ENCODE measurements around the gene SDK2.
A peak's percentile ranks its signal among the peaks of the same experiment; 100 is the strongest.

Gene SDK2

DNA sequence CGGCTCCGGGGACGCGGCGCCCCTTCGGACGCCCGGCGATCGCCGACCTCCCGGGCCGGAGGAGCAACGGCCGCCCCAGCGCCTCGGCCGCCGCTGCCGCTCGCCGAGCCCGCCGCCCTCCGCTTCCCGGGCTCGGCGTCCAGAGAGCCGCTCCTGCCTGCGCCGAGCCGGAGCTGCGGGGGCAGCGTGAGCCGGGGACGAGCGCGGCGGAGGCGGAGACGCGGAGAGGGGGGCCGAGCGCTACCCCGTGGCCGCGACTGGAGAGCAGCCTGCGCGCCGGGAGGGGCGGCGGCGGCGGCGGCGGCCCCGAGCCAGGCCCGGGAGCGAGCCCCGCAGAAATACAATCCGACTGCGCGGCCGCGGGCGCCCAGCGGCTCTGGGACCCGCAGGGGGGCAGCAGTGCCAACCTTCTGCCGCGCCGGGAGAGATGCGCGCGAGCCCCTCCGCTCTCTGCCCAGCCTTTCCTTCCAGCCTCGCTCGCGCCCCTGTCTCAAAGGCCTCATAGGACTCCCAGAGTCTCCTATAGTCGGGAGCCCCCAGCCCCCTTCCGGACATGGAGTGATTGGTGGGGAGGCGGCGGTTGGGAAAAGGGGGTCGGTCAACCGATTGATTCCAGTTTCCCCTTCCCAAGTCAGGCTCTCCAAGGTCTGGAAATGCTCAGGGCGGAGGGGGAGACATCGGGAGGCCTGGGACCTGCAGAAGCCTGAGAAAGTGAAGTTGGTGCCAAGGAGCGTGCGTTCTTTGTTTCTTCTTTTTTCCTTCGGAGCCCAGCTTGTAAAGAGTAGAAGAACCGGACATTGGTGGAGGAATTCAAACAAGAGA, 1.0 kb upstream of the SDK2 start:
- no peak overlapping the region; the same call in none of the 2 replicates for H3K4me3 ChIP-seq (ENCODE audit: low read depth, low read length)
- peak; percentile 19 for TF ChIP-seq CTCF (IDR thresholded peaks at IDR 0.05; ENCODE audit: low read depth, low read length)
- H3K9me3 ChIP-seq, result no peaks in the 10 kb centered on the region
- DNase-seq, result peak; percentile 70
- H3K4me1 ChIP-seq, result peaks cover 8% of the 10 kb centered on the region
- peaks cover 74% of the 10 kb centered on the region for H3K27me3 ChIP-seq
- no peaks in the 10 kb centered on the region for H3K36me3 ChIP-seq

DNA sequence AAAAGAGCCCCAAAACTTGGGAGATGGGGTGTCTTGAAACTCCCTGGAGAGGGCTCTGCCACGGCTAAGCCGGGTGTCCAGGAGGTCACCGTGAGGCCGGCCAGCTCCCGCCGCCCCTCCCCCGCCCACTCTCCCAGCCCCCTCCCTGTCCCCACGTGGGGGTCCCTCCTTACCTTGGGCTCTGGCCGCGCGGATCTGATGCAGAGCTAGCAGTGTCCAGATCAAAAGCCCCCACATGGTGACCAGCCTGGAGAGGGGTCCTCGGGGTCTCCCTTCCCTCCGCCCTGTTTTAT, 447 bp downstream of the SDK2 start:
- Histone ChIP-seq H3K27me3 (peaks cover 74% of the 10 kb centered on the region), H3K36me3 (no peaks in the 10 kb centered on the region), H3K4me1 (peaks cover 8% of the 10 kb centered on the region), H3K4me3 (ENCODE audit: low read depth, low read length) (peak overlapping the region; percentile 50), H3K9me3 (no peaks in the 10 kb centered on the region)
- TF ChIP-seq CTCF (IDR thresholded peaks at IDR 0.05; ENCODE audit: low read depth, low read length), result no peak
- DNase-seq, result no peak

DNA sequence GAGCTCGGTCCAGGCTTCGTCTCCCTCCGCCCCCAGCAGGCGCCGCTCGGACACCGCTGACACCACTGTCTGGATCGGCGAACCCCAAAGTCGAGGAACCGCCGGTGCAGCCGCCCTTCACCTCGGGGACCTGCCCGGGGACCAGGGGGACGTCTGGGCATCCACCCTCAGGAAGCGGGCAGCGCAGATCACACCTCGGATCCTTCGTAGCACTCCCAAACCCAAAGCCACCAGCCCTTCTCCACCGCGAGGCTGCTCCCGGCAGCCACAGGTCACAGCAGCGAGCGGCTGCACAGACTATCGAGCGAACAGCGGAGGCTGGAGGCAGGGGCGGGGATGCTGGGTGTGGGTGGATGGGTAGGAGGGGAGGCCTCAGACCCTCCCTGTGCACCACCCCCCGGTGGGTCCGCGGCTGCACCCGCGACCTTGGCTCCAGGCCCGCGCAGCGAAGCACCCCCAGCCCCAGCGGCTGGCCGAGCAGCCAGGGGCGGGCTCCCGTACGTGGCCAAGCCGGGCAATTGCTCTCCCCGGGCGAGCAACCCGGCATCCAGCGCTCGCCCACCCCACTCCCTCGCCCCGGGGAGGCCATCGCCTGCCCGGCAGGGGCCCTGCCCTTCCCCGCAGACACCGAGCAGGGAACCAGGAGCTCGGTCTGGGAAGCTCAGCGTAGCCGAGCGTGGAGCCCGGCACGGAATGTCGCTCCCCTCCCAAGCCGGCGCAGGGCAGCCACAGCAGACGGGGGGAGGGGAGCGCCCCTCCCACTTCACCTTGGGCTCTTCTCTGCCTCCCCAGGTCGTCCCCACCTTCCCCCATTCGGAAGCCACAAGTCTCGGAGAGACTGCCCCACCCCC, 1.0 kb downstream of the SDK2 start:
- H3K4me3 ChIP-seq (ENCODE audit: low read depth, low read length), result peak overlapping the region; percentile 50

DNA sequence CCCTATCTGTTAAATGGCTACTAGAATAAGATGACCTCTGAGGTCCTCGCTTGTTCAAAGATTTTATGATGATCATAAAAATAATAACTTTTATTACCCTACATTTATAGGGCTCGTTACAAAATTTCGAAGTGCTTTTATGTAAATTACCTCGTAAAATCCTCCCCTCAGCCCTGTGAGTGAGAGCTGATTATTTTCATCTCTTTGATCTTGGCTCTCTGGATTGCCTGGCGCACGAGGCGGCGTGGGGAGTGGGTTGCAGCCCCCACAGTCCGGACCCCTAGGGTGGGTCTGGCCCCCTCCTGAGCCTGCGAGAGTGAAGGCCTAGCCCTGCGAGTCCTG, 1.6 kb downstream of the SDK2 start:
- TF ChIP-seq CTCF (IDR thresholded peaks at IDR 0.05; ENCODE audit: low read depth, low read length), result no peak
- H3K9me3 ChIP-seq, result no peaks in the 10 kb centered on the region
- H3K27me3 ChIP-seq, result peaks cover 66% of the 10 kb centered on the region
- peaks cover 8% of the 10 kb centered on the region for H3K4me1 ChIP-seq
- DNase-seq, result no peak
- H3K36me3 ChIP-seq, result no peaks in the 10 kb centered on the region
- H3K4me3 ChIP-seq (ENCODE audit: low read depth, low read length), result peak overlapping the region; percentile 50

More for the DNA sequence above, 1.0 kb downstream of the SDK2 start:
- TF ChIP-seq CTCF (IDR thresholded peaks at IDR 0.05; ENCODE audit: low read depth, low read length), result peak; percentile 41
- peaks cover 8% of the 10 kb centered on the region for H3K4me1 ChIP-seq
- peaks cover 69% of the 10 kb centered on the region for H3K27me3 ChIP-seq
- H3K9me3 ChIP-seq, result no peaks in the 10 kb centered on the region
- no peaks in the 10 kb centered on the region for H3K36me3 ChIP-seq
- peak; percentile 65 for DNase-seq

- TF ChIP-seq CTCF (IDR thresholded peaks at IDR 0.05; ENCODE audit: low read depth, low read length), result no peak
- DNase-seq, result no peak
- Histone ChIP-seq H3K27me3 (peaks cover 59% of the 10 kb centered on the region), H3K4me1 (peaks cover 8% of the 10 kb centered on the region), H3K4me3 (ENCODE audit: low read depth, low read length) (no peak overlapping the region), H3K36me3 (no peaks in the 10 kb centered on the region), H3K9me3 (no peaks in the 10 kb centered on the region)
Measured at GRCh38 chr17:73641826-73642600, 2.2 kb downstream of the SDK2 start.
